ENCODE measurements around the gene CEP112. TPM values are rescaled to one million over a fixed set of nuclear protein-coding genes. Genes with fewer than 3 reads are reported as not detected.

CEP112 gene
- total RNA-seq, 1 donor from 2014 or later, result 3.8 TPM

DNA sequence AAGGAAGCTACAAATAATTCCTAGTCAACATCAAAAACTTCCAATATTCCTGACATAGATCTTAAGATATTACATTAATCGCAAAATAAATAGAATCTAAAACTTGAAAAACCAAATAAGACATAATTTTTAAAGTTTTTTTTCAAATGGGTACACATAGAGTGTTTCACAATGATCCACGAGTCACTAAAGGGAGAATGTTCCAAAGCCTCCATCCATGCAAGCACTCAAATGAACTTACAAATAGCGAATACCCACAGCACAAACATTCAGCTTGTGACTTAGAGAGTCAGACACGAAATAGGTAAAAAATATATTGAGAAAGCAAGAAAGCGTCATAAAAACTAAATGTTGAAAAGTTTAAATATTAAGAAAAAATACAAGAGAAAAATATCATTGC, 65.7 kb downstream of the CEP112 start:
- CTCF ChIA-PET, result no interaction called here
- TF ChIP-seq, protein P1, sequence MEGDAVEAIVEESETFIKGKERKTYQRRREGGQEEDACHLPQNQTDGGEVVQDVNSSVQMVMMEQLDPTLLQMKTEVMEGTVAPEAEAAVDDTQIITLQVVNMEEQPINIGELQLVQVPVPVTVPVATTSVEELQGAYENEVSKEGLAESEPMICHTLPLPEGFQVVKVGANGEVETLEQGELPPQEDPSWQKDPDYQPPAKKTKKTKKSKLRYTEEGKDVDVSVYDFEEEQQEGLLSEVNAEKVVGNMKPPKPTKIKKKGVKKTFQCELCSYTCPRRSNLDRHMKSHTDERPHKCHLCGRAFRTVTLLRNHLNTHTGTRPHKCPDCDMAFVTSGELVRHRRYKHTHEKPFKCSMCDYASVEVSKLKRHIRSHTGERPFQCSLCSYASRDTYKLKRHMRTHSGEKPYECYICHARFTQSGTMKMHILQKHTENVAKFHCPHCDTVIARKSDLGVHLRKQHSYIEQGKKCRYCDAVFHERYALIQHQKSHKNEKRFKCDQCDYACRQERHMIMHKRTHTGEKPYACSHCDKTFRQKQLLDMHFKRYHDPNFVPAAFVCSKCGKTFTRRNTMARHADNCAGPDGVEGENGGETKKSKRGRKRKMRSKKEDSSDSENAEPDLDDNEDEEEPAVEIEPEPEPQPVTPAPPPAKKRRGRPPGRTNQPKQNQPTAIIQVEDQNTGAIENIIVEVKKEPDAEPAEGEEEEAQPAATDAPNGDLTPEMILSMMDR (IDR thresholded peaks at IDR 0.05), result no peak
- Mint-ChIP-seq H3K4me1 (no peaks in the 10 kb centered on the region), H3K27me3 (no peaks in the 10 kb centered on the region), H3K4me3 (no peak overlapping the region), H3K27ac (no peak overlapping the region), H3K9me3 (peaks cover 2% of the 10 kb centered on the region), H3K36me3 (ENCODE audit: low read depth) (no peaks in the 10 kb centered on the region)
- DNase-seq (no peak), ATAC-seq (ENCODE audit: low read depth) (no peak)
- intact Hi-C loops (cut with micrococcal nuclease), result no loop called here
- POLR2A ChIA-PET, result no interaction called here

DNA sequence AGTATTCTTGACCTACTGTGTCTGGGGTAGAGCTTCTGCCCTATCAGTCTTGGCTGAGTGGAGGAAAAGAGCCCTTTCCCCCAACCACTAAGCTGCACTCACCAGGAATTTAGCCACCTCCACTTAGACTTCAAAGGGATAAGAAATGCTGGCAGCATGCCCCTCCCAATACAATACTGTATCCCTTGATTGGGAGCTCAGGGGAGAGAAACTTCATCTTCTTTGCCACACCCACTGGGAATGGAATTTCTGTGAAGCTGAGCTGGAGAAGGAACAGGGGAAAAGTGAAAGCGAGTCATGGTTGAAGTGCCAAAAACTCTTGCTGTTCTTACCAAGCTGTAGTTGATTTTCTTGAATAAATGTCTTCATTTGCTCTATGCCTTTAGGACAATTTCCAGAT, 68.8 kb downstream of the CEP112 start:
- no peaks in the 10 kb centered on the region for H3K4me1 Mint-ChIP-seq
- no peak for ATAC-seq (ENCODE audit: low read depth)
- no peak overlapping the region for H3K4me3 Mint-ChIP-seq
- ChIA-PET CTCF (interaction anchor here (0.7 kb wide), 1 partner anchor 34 kb away, joined by 3 read pairs; no protein-coding TSS in a partner anchor), POLR2A (no interaction called here)
- peaks cover 5% of the 10 kb centered on the region for H3K9me3 Mint-ChIP-seq
- DNase-seq, result no peak
- H3K36me3 Mint-ChIP-seq (ENCODE audit: low read depth), result no peaks in the 10 kb centered on the region
- intact Hi-C loops (cut with micrococcal nuclease), result no loop called here
- H3K27ac Mint-ChIP-seq, result no peak overlapping the region
- no peaks in the 10 kb centered on the region for H3K27me3 Mint-ChIP-seq
- TF ChIP-seq, protein P1 (IDR thresholded peaks at IDR 0.05), result no peak

DNA sequence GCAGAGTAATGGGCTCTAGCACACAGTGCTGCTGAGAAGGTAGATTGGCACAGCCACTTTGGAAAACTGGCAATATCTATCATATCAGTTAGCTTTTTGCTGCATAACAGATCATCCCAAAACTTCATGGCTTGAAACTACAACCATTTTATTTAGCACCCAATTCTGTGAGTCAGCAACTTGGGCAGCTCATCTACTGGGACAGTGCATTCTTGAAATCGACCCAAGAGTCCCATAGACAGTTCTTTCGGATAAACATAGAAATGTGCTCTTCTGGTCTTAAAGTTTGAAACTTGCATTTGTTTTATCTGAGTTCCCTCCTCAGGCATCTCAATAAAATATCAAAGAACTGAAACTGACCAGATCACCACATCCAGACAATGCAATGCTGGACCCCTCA, 76.7 kb downstream of the CEP112 start:
- intact Hi-C loops (cut with micrococcal nuclease), result no loop called here
- Mint-ChIP-seq H3K4me1 (no peaks in the 10 kb centered on the region), H3K36me3 (ENCODE audit: low read depth) (no peaks in the 10 kb centered on the region), H3K4me3 (no peak overlapping the region), H3K27me3 (no peaks in the 10 kb centered on the region), H3K9me3 (peaks cover 10% of the 10 kb centered on the region), H3K27ac (no peak overlapping the region)
- no peak for DNase-seq
- TF ChIP-seq, protein P1 (IDR thresholded peaks at IDR 0.05), result no peak
- no peak for ATAC-seq (ENCODE audit: low read depth)
- POLR2A ChIA-PET, result no interaction called here
- CTCF ChIA-PET, result no interaction called here

DNA sequence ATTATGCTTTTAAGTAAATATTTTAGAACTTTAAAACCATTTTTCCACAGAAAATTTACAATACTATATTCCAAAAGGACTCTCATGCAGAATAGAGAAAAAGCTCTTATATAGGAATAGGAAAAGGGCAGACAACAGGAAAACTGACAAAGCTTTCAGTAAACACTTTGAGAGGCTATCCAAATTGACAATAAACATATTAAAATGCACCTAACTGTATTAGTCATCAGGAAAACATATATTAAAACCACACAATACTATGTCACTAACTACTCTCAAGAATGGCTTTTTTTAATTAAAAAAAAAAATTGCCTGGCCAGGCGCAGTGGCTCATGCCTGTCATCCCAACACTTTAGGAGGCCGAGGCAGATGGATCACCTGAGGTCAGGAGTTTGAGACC, 77.3 kb downstream of the CEP112 start:
- intact Hi-C loops (cut with micrococcal nuclease), result no loop called here

DNA sequence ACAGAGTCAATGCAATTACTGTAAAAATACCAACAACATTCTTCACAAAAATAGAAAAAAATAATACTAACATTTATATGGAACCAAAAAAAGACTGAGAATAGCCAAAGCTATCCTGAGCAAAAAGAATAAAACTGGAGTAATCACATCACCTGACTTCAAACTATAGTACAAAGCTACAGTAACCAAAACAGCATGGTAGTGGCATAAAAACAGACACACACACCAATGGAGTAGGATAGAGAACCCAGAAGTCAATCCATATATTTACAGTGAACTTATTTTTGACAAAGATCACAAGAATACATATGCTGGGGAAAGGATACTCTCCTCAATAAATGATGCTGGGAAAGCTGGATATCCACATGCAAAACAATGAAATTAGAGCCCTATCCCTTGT, 84.2 kb downstream of the CEP112 start:
- POLR2A ChIA-PET, result no interaction called here
- Mint-ChIP-seq H3K4me3 (no peak overlapping the region), H3K36me3 (ENCODE audit: low read depth) (no peaks in the 10 kb centered on the region), H3K4me1 (no peaks in the 10 kb centered on the region), H3K27ac (no peak overlapping the region), H3K27me3 (no peaks in the 10 kb centered on the region), H3K9me3 (peaks cover 8% of the 10 kb centered on the region)
- CTCF ChIA-PET, result no interaction called here
- TF ChIP-seq, protein P1 (IDR thresholded peaks at IDR 0.05), result no peak
- intact Hi-C loops (cut with micrococcal nuclease), result no loop called here
- DNase-seq, result no peak
- no peak for ATAC-seq (ENCODE audit: low read depth)

More for the DNA sequence above, 77.3 kb downstream of the CEP112 start:
- DNase-seq (no peak), ATAC-seq (ENCODE audit: low read depth) (no peak)
- TF ChIP-seq, protein P1 (IDR thresholded peaks at IDR 0.05), result no peak
- H3K27ac Mint-ChIP-seq, result no peak overlapping the region
- no peaks in the 10 kb centered on the region for H3K36me3 Mint-ChIP-seq (ENCODE audit: low read depth)
- no peaks in the 10 kb centered on the region for H3K27me3 Mint-ChIP-seq
- peaks cover 8% of the 10 kb centered on the region for H3K9me3 Mint-ChIP-seq
- H3K4me3 Mint-ChIP-seq, result no peak overlapping the region
- POLR2A ChIA-PET, result no interaction called here
- CTCF ChIA-PET, result no interaction called here
- H3K4me1 Mint-ChIP-seq, result no peaks in the 10 kb centered on the region

Measured in activated B cell treated with CpG ODN at 0.5 μM for 24 hours (primary cell).